ENCODE data around the gene SVOP.
"Not testable (repeated sequence)": the region's sequence is repeated elsewhere in the genome, so short reads cannot be mapped to it uniquely, and the experiment has no call there.

SVOP gene, protein sequence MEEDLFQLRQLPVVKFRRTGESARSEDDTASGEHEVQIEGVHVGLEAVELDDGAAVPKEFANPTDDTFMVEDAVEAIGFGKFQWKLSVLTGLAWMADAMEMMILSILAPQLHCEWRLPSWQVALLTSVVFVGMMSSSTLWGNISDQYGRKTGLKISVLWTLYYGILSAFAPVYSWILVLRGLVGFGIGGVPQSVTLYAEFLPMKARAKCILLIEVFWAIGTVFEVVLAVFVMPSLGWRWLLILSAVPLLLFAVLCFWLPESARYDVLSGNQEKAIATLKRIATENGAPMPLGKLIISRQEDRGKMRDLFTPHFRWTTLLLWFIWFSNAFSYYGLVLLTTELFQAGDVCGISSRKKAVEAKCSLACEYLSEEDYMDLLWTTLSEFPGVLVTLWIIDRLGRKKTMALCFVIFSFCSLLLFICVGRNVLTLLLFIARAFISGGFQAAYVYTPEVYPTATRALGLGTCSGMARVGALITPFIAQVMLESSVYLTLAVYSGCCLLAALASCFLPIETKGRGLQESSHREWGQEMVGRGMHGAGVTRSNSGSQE

DNA sequence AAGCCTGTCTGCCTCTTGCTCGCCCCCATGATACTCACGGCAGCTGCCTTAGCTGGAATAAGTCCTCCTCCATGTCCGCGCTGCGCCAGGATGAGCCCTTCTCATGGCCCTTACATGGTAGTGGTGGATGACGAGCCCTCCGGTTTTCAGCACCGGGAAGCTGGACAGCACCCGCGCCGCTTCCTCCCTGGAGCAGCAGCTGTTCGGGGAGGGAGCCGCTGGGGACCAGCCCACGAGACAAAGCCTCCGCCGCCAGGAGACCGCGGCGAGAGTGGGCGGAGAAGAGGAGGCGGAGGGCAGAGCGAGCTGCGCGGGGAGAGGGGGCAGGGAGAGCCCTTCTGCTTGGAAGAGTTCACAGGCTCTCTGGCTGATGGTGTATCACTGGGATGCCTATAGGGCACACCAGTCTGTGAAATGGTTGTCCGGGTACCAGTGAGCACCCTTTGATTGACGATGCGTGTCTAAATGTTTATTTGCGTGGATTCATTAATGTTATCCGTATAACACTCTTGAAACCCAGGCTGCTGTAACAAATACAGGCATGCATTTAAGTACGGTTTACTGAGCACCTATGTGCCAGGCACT, at the start of gene SVOP:
Gene SVOP (minus strand): TSS at position 273 of the 585 bp plus-strand sequence. CDS start 200 bp downstream, at position 73.
- DNase-seq (ENCODE audit: extremely low read depth in 1 of 2, low read depth in 1 of 2): peak in 1 of 2 donors; percentile 1

DNA sequence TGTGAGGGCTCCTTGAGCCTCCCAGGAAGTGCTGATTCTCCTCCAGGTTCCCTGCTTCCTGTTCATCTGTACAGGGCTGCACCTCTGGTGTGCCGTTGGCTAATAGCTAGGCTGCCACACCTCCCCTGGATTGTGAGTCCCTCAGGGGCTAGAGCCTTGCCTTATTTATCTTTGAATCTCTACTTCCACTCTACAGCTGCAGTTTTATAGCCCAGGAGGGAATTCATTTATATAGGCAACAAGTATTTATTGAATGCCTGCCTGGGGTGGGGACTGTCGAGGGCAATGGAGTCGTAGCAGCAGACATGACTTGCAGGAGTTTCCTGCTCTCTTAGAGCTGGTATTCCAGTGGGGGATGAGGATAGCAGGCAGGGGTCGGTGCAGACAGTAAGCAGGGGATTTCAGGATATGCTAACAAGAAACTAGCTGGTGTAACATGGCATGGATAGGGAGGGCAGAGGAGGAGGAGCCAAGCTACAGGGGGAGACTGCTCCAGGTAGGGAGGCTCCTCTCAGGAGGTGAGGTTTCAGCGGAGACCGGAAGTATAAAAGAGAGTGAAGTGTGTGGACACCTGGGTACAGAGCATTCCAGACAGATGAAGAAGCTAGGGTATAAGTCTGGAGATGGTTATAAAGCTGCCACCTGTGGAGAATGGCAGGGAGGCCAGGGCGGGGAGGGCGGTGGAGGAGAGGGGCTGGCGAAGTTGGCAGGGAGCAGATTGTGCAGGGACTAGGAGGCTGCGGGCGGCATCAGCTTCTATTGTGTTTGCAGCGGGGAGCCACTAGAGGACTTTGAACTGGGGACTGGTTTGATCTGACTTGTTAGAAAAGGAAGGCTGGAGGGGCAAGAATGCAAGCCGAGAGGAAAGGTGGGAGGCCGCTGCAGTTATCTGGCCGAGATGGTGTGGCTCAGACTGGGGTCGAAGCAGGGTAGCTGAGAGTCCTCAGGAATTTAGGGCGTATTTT, 48.7 kb upstream of the SVOP start:
- DNase-seq (ENCODE audit: extremely low read depth in 1 of 2, low read depth in 1 of 2): no peak

- no peak for DNase-seq (ENCODE audit: extremely low read depth in 1 of 2, low read depth in 1 of 2)
Observed at GRCh38 chr12:109065853-109066193, 45.0 kb upstream of the SVOP start.

- DNase-seq (ENCODE audit: extremely low read depth in 1 of 2, low read depth in 1 of 2): no peak
Observed at GRCh38 chr12:109065154-109065852, 44.4 kb upstream of the SVOP start.

DNA sequence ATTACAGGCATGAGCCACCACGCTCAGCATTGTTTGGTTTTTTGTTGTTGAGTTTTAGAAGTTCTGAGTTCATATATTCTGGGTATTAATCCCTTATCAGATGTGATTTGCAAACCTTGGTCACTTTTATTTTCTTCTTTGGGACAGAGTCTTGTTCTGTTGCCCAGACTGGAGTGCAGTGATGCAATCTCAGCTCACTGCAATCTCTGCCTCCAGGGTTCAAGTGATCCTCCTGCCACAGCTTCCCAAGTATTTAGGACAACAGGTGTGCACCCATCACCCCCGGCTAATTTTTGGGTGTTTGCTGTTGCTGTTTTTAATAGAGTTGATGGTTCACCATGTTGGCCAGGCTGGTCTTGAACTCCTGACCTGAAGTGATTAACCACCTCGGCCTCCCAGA, 43.3 kb upstream of the SVOP start:
- DNase-seq (ENCODE audit: extremely low read depth in 1 of 2, low read depth in 1 of 2): no peak

DNA sequence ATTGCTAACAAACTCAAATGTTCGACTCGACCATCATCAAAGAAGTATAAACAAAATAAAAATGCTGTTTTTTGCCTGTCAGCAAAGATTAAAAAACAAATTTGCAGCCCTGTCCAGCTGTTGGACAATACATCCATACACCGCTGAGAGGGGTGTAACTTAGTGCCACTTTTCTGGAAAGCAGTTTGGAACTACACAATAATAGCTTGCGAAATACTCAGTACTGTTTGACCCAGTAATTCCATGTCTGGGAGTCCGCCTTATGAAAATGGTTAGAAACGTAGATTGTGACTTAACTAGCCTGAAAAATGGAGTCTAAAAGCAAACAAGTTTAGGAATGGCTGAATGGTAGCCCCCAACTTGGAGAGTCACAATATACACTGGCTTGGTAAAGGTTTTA, 37.9 kb upstream of the SVOP start:
- no peak for DNase-seq (ENCODE audit: extremely low read depth in 1 of 2, low read depth in 1 of 2)

DNA sequence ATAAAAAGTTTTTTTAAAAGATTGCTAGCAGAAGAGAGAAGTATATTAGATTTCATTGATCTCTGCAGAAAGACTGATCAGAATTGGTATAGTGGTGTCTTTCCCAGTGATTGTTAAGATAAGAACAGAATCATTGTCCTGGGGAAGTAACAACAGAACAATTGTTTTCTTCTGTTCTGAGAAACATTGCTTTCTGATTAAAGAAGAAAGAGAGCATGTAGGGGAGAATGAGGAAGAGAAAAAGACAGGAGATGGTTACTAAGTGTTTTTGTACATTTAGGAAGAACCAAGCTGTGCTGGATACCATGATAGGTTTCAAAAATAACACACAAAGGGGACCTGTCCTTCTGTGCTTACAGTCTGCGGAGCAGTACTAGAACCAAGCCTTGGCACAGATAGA, 36.5 kb upstream of the SVOP start:
- DNase-seq (ENCODE audit: extremely low read depth in 1 of 2, low read depth in 1 of 2): no peak

DNA sequence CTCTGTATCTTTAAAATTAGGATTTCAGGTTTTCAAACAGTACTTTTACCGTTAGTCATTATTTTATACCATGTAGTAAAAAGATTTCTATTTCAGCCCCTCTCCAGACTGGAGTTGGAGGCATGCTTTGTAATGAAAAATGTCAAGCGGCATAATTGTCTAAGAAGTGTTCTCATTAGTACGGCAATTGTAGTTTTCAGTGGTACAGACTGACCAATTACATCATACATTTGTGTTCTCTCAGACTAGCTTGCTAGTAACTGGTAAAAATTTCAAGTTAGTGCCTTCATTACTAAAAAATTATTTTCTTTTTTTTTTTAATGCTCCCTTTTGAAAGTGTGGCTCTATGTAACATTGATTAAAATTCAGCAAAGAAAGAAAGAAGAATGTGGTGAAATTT, 36.0 kb upstream of the SVOP start:
- DNase-seq (ENCODE audit: extremely low read depth in 1 of 2, low read depth in 1 of 2): no peak

DNA sequence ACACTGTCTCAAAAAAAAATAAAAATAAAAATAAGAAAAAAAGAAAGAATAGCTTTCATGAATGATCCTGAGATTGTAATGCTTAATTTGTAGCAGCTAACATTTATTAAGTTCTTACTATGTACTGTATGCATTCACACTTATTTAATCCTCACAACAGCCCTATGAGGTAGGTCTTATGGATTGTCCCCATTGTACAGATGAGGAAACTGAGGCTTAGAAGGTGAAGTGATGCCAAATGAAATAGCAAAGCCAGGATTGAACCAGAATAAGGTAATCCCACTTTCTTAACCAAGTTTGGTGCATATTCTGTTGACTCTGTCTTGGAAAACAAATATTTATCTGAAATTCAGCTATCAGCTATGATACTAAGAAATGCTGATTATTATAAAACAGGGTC, 33.7 kb upstream of the SVOP start:
- DNase-seq (ENCODE audit: extremely low read depth in 1 of 2, low read depth in 1 of 2): no peak

DNA sequence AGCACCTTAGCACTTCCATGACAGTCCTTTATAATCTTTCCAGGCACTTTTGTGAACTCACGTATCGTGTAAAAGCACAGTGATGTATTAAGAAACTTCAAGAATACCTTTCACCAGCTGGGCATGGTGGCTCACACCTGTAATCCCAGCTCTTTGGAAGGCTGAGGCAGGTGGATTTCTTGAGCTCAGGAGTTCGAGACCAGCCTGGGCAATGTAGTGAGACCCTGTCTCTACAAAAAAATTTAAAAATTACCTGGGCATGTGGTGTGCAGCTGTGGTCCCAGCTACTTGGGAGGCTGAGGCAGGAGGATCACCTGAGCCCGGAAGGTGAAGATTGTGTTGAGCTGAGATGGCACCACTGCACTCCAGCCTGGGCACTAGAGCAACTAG, 33.3 kb upstream of the SVOP start:
- DNase-seq (ENCODE audit: extremely low read depth in 1 of 2, low read depth in 1 of 2): not testable (repeated sequence)

GRCh38 chr12:109053382-109054123, 32.7 kb upstream of the SVOP start:
- DNase-seq (ENCODE audit: extremely low read depth in 1 of 2, low read depth in 1 of 2): no peak

- peak; percentile 67 to 78 for DNase-seq (ENCODE audit: extremely low read depth in 1 of 2, low read depth in 1 of 2)
Observed at GRCh38 chr12:109052414-109053323, 31.8 kb upstream of the SVOP start, which contains the start of gene USP30. Gene USP30 (plus strand): TSS chr12:109052576. CDS start chr12:109052679, 103 bp downstream.

- DNase-seq (ENCODE audit: extremely low read depth in 1 of 2, low read depth in 1 of 2): no peak
Observed at GRCh38 chr12:109052097-109052413, 31.2 kb upstream of the SVOP start.

DNA sequence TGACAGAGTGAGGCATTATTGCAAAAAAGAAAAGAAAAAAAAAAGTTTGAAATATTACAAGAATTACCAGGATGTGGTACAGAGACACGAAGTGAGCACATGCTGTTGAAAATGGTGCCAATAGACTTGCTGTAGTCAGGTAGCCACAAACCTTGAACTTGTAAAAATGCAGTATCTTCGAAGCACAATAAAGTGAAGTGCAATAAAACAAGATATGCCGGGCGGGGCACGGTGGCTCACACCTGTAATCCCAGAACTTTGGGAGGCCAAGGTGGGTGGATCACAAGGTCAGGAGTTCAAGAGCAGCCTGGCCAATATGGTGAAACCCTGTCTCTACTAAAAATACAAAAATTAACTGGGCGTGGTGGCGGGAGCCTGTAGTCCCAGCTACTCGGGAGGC, 28.9 kb upstream of the SVOP start:
- not testable (repeated sequence) for DNase-seq (ENCODE audit: extremely low read depth in 1 of 2, low read depth in 1 of 2)

DNA sequence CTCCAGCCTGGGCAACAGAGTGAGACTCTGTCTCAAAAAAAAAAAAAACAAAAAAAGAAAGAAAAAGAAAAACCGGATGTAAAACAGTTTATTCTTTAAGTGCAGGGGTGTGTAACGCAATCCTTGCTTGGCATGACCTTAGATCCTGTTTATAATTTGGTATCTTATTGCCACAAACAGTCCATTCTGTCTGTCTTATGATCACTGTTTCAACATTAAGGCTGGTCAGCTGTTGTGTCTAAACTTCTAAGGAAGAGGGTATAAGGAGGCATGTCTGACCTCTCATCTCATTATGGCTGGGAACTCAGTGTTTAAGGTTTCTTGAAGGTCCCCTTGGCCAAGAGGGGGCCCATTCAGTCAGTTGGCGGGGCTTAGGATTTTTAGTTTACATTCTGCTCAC, 27.8 kb upstream of the SVOP start:
- not testable (repeated sequence) for DNase-seq (ENCODE audit: extremely low read depth in 1 of 2, low read depth in 1 of 2)

- no peak for DNase-seq (ENCODE audit: extremely low read depth in 1 of 2, low read depth in 1 of 2)
Observed at GRCh38 chr12:109047081-109047805, 26.4 kb upstream of the SVOP start.

DNA sequence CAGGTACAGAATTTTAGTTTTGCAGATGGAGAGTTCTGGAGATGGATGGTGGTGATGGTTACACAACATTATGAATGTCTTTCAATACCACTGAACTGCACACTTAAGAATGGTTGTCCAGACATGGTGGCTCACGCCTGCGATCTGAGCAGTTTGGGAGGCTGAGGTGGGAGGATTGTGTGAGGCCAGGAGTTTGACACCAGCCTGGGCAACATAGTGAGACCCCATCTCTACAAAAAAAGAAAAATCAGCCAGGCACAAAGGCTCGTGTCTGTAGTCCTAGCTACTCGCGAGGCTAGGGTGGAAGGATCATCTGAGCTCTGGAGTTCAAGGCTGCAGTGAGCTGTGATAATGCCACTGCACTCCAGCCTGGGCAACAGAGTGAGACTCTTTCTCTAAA, 23.4 kb upstream of the SVOP start:
- DNase-seq (ENCODE audit: extremely low read depth in 1 of 2, low read depth in 1 of 2): no peak

DNA sequence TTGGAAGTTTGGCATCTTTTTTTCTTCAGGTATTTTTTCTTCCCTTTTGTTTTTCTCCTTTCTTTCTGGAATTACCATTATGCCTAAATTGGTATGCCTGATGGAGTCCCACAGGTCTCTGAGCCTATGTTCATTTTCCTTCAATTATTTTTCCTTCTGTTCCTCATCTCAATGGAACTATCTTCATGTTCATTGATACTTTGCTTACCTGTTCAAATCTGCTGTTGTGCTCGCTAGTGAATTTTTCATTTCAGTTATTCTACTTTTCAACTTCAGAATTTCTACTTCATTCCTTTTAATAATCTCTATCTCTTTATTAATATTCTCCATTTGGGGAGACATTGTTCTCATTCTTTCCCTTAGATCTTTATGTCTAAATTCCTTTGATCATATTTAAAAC, 16.1 kb upstream of the SVOP start:
- DNase-seq (ENCODE audit: extremely low read depth in 1 of 2, low read depth in 1 of 2): no peak
